NAMALWA (cell line): ENCODE results near the gene MEIS3.
A peak's percentile ranks its signal among the peaks of the same experiment; 100 is the strongest.
"Not testable (repeated sequence)": the region's sequence is repeated elsewhere in the genome, so short reads cannot be mapped to it uniquely, and the experiment has no call there.

Experiments used
- DNase-seq: peaks from one replicate; pipeline ENCODE4 v3.0.0-alpha.2; 2015; ENCODE audit warnings: low spot score

MEIS3 gene

DNA sequence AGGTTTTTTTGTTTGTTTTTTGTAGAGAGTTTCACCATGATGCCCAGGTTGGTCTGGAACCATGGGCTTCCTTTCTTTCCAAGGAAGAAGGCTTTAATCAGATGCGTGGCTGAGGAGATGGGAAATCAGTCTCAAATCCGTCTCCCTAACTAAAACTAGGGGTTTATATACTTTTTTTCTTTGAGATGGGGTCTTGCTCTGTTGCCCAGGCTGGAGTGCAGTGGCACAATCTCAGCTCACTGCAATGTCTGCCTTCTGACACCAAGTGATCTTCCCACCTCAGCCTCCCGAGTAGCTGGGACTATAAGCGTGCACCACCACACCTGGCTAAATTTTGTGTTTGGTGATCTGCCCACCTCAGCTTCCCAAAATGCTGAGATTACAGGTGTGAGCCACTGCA, 34.8 kb downstream of the MEIS3 start:
- DNase-seq = not testable (repeated sequence)

DNA sequence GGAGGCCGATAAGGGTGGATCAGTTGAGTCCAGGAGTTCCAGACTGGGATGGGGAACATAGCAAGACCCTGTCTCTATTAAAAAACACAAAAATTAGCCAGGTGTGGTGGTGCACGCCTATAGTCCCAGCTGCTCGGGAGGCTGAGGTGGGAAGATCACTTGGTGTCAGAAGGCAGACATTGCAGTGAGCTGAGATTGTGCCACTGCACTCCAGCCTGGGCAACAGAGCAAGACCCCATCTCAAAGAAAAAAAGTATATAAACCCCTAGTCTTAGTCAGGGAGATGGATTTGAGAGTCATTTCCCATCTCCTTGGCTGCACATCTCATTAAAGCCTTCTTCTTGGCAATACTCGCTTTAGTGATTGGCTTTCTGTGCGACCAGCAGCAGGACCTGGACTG, 35.4 kb downstream of the MEIS3 start:
- DNase-seq = not testable (repeated sequence)

DNA sequence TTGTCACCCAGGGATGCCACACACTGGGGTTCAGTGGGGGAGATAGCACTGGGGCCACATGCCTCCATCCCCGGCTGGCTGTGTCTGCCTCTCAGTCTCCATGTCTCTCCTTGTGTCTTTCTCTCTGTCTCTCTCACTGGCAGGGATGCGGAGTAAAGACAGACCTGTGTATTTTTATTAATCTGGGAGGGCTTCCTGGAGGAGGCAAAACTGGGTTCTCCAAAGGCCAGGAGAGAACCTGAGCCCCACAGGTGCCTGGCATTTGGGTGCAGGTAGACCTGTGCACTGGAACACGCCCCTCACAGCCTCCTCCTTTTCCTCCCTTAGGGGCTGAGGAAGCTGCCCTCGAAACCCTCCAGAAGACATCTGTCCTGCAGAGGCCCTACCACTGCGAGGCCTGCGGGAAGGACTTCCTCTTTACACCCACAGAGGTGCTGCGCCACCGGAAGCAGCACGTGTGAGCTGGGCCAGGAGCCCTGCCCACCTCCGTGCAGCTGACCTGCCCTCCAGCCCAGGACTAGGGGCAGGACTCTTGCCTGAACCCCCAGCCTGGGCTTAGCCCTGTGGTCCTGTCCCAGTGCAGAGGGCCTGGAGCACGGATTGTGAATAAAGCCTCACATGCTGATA, 37.6 kb downstream of the MEIS3 start:
- peak; percentile 66 for DNase-seq

DNA sequence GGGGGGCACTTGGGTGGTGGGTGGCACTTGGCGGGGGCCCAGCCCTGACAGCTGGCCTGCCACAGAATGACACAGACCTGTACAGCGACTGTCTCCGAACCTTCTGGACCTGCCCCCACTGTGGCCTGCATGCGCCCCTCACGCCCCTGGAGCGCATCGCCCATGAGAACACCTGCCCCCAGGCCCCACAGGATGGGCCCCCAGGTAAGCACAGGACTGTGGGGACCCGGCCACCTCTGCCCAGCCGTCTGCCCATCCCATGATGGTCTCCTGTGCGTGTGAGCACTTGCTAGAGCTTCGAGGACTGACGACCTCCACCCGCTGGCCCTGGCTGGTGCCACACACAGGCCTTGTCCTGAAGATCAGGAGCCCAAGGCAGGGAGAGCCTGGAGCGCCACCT, 38.2 kb downstream of the MEIS3 start:
- no peak for DNase-seq

DNA sequence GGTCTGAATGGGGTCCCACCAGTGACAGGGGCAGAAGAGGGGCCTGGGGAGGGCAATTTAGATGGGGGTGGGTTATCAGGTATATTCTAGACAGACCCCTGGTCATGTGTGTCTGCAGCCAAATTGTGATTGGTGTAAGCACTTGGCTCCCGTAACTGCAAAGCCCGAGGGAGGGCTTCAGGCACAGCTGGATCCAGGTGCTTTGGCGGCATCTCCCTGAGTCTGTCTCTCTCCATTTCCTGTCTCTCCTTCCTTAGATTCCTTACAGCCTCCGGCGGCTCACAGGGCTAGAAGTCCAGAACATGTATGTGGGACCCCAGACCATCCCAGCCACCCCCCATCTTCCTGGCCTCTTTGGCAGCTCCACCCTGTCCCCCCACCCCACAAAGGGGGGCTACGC, 38.8 kb downstream of the MEIS3 start:
- no peak for DNase-seq

DNA sequence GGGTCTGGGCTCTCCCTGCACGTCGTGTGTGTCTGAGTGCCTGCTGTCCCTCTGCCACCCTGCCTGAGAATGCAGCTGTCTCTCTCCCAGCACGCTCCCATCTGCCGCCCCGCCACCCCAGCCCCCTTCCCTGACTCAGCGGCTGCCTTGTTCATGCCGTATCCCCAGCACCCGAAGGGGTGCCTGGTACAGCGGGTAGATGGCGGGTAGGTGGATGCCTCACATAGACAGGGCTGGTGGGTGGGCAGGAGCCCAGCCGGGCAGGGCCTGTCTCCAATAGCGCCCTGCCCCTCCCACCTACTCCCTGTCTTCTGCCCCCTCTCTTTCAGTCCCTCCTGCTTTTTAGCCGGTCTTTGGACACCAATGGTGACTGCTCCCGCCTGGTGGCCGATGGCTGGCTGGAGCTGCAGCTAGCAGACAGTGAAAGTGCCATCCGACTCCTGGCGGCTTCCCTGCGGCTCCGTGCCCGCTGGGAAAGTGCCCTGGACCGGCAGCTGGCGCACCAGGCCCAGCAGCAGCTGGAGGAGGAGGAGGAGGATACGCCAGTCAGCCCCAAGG, 39.9 kb downstream of the MEIS3 start:
- no peak for DNase-seq

DNA sequence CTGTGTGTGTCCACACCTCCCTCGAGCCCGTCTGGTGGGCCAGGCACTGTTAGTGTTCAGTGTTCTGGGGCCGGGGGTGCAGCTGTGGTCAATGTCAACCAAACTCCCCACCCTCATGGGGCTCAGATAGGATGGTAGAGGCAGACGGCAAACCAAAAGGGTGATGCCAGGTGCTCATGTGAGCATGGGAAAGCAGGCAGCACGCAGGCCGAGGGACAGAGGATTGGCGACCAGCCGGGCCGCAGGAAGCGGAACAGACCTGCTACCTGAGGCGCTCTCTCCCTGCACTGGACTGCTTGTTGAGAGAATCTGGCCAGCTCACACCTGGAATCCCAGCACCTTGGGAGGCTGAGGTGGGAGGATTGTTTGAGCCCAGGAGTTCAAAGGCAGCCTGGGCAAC, 41.1 kb downstream of the MEIS3 start:
- DNase-seq = no peak

DNA sequence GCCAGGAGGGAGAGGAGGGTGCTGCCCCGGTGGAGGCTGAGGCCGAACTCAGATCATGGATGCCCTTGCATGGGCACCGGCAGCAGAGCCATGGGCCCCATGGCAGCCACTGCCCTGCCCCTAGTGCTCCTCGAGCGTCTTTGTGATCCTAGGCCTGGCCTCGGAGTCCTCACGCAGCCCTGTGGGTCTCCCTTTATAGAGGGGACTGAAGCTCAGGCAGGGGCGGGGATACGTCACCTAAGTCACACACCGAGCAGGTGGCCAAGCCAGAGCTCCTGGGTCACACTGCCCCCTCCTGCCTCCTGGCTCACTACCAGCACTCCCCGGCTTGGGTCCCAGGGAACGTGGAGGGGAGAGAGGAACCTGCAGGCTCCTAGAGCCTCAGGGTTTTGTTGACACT, 41.5 kb downstream of the MEIS3 start:
- DNase-seq = no peak

DNA sequence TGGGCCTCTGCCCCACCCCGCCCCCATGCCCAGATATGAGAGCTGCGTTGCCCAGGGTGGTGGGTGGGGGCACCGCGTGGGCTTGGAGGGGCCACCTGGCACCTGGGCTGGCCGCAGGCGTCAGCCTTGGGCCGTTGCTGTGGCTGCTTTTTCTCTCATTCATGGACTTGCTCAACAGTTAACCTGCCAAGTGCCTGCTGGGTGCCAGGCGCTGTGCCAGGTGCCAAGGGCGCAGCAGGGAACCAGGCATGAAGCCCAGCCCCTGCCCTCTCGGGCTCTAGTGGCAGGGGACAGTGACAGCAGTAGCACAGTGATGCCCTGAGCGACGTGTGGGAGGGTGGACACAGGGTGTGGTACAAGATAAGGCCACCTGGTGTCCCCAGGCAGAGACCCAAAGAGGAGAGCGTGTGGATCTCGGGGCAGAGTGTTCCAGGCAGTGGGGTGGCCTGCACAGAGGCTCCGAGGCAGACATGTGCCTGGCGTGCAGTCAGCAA, 42.1 kb downstream of the MEIS3 start:
- DNase-seq = no peak

DNA sequence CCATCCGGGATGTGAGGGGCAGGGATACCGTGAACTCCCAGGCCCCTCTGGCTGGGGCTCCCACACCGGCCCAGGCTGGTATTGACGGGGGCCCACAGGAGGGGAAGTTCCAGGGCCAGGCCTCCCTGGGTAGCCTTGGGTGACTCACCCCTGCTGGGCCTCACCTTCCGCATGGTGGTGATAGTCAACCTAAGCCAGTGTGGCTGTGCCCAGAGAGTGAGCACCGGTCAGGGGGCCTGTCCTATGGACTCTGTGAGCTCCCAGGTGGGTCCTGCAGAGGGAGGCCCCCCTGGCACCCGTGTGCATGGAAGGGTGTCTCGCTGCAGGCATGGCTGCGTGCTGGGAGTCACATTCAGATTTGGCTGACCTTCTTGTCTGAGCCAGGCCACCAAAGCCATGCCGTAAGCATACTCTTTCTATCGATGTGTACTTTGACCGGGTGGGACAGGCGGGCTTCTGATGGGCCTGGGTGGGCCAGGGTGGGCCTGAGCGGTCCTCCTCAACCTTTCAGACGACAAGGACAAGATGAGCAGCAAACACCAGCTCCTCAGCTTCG, 42.7 kb downstream of the MEIS3 start:
- no peak for DNase-seq

DNA sequence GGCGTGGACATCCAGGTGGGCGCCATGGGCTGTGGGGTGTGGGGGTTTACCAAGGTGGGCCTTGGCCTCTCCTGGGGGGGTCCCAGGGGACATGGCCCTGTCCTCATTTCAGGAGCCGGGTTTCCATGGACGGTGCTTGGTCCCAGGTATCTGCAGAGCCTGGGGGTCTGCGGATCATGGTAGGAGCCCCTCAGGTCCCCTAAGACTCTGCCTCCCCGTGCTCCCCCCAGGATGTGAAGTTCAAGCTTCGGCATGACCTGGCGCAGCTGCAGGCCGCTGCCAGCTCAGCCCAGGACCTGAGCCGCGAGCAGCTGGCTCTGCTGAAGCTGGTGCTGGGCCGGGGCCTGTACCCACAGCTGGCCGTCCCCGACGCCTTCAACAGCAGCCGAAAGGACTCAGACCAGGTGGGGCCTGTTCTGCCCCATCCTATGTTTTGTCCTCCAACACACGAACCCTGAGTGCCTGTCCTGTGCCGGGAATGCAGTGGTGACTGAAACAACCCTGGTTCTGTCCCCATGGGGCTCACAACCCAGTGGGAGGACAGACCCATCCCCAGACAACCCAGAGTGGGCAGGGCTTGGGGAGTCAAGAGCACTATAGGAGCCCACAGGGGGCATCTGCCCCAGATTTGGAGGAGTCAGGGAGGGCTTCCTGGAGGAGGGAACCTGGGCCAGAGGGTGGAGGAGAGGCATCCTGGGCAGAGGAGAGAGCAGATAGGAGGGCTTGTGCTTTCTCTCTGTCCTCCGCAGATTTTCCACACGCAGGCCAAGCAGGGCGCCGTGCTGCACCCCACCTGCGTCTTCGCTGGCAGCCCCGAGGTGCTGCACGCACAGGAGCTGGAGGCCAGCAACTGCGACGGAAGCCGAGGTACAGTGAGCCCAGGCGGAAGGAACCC, 43.4 kb downstream of the MEIS3 start:
- DNase-seq = no peak

DNA sequence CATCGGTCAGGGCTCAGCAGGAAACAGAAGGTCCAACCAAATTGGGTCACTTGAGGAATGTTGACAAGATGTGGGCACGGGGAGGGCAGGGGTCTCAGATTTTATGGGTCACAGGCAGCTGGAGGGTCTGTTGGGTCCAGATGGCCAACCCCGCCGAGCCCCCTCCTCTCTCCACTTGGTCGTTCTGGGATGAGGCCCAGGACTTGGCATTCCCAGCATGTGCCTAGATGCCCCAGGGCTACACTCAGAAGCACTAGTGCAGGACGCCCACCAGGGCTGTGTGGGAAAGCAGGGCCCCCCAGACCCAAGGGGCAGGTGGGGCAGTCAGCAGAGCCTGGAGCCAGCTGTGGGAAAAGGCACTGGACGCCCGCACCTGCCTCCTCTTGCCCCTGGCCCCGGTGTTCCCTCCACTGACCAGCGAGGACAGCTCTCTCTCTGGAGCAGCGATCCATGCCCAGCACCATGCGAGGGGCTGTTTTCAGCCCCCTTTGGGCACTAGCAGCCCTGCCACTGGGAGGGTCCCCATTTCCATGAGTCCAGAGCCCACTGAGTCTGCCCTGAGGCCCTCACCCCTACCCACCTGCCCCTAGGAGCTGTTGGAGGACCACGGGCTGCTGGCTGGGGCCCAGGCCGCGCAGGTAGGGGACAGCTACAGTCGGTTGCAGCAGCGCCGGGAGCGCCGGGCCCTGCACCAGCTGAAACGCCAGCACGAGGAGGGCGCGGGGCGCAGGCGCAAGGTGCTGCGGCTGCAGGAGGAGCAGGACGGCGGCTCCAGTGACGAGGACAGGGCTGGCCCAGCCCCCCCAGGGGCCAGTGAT, 44.2 kb downstream of the MEIS3 start:
- no peak for DNase-seq

DNA sequence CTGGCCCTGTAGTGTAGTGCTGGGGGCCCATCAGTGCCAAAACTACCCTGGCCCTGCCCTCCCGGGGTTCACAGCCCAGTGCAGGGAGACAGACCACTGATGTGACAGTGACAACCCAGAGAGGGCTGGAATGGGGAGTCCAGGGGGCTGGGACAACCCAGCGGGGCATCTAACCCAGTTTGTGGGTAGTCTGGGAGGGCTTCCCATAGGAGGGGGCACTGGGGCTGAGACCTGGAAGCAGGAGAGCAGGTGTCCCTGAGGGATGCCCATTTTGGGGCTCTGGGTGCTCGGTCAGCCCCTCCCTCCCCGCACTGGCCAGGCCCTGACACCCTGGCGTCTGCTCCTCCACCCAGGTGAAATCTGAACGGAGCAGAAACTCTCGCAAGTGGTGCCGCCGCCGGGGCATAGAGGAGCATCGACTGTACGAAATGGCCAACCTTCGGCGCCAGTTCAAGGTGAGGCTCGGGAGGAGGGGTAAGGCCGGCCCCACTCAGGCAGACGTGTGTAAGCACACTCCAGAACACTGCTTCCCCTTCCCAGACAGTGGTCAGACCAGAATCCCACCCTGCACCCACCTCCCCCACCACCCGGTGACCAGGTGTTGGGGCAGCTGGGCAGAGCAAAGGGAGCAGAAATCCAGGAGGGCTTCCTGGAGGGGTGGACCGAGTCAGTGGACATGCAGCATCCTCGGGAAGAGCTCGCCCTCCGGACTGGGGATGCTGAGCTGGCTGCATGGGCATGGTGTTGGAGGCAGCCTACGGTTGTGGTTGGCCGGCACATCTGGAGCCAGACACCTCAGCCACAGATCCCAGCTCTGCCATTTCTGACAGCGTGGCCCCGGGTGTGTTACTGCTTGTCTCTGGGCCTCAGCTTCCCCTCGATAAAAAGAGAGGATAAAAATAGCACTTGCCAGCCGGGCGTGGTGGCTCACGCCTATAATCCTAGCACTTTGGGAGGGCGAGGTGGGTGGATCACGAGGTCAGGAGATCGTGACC, 45.8 kb downstream of the MEIS3 start:
- no peak for DNase-seq

DNA sequence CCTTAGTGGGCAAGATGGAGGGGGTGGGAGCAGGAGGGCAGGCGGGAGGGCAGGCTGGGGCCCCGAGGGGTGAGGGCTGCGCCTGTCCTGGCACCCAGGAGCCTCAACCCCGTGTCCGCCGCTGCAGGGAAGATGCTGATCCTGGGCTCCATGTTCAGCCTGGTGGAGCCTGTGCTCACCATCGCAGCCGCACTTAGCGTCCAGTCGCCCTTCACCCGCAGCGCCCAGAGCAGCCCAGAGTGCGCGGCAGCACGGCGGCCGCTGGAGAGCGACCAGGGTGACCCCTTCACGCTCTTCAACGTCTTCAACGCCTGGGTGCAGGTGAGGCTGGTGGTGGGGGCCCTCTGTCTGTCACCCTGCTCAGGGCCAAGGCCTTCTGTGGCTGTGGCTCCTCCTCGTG, 46.7 kb downstream of the MEIS3 start:
- no peak for DNase-seq

DNA sequence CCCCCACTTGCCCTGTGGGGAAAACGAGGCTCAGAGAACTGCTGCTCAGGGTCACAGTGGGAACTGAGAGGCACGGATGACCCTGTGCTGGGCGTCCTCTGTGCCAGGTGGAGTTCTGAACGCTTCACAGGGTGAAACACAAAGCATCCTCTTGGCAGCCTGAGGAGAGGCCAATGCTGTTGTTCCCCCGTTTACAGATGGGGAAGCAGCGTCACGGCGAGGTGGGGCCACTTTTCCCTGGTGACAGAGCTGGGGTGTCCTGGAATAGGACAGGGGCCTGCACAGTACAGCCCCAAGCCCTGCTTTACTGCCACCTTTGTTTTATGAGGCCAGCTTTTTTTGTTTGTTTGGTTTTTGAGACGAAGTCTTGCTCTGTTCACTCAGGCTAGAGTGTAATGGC, 48.1 kb downstream of the MEIS3 start:
- DNase-seq = no peak

DNA sequence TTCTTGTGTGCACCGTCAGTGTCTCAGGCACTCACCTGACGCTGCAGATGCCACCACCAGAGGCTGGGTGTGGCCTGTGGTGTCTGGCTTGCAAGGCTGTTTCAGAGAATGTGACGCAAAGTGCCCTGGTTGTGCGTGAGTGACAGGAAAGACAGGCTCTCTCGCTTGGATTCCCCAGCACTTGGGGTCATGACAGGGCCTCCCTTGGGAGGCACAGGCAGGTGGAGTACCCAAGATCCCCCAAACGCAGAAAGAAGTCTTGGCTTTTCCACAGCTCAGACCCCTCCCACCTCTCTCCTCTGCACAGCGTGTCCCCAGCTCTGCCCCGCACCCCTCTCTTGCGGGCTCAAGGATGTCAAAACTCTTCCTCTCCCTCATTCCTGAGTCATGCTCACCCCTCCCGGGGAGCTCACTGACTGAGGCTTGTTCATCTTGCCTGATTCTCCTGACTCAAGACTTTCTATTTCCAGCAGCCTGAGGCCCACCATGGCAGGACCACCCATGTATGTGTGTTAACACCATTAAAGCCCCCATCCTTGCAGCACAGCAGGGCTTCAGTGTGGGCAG, 49.2 kb downstream of the MEIS3 start:
- no peak for DNase-seq

DNA sequence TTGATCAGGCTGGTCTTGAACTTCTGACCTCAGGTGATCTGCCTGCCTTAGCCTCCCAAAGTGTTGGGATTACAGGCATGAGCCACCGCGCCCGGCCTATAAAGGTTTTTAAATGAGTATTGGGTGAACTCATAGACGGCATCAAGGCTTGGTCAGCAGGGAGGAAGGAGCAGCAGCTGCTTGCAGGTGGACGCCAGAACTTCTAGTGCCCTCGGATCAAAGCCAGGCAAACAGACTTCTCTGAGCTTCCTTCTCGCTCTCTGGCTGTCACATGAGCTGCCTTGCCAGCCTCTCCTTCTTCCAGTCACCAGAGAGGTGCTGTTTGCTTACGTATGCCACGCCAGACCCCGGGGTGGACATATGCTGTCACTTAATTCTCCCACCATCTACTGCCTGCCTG, 53.9 kb downstream of the MEIS3 start:
- DNase-seq = not testable (repeated sequence)

DNA sequence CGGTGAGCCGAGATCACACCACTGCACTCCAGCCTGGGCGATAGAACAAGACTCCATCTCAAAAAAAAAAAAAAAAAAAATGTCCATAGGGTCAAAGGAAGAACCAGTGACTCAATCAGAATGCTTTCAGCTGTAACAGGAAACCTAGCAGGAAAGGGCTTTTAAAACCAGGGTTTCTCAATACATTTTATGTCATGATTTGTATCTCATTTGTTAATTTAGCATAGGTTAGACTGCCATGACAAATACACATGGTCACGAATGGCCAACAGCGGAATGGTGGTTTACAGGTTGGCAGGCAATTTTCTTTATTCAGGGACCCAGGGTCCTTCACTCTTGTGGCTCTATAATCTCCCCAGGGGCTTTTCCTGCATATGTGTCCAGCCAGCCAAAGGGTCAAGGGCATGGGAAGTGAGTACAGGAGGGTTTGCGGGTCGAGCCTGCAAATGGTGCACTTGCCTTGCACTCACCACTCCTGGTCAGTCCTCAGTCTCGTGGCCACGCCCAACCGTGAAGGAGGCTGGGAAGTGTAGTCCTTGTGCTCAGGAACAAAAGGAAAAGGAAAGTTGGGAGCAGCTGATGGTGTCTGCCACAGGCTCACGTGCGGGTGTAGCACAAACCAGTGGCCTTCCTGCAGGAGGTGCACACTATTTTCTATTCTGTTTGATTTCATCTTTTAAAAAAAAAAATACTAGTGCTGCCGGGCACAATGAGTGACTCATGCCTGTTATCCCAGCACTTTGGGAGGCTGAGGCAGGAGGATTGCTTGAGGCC, 55.4 kb downstream of the MEIS3 start:
- no peak for DNase-seq

DNA sequence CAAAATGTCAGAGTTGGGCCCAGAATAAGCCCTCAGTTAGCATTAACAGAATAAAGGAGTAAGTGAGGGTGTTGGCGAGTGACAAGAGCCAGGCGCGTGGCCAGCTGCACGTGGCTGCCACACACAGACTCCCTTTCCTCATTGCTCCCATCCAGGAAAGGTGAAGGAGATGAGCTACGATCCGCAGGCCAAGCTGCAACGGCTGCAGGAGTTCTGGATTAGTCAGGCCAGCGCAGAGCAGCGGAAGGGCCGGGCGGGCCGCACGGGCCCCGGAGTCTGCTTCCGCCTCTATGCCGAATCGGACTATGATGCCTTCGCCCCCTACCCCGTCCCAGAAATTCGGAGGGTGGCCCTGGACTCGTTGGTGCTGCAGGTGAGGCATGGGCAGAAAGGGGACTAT, 57.0 kb downstream of the MEIS3 start:
- DNase-seq = no peak

DNA sequence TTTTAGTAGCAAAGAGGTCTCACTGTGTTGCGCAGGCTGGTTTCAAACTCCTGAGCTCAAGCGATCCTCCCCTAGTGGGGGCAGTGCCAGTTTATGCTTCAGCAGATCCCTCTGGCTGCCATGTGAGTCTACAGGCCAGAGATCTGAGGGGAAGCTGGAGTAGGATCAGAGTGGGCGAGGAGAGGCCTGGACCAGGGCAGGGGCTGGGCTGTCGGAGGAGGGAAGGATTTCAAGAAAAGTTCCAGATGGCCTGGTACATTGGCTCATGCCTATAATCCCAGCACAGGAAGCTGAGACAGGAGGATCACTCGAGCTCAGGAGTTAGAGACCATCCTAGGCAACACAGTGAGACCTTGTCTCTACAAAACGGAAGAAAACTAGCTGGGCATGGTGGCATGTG, 60.4 kb downstream of the MEIS3 start:
- DNase-seq = no peak
